ENCODE data around the gene MICALL2. TPM values are rescaled to one million over a fixed set of nuclear protein-coding genes. Genes with fewer than 3 reads are reported as not detected.

The MICALL2 gene
- total RNA-seq, 1 experiment from 2014 or later: 15.7 TPM

DNA sequence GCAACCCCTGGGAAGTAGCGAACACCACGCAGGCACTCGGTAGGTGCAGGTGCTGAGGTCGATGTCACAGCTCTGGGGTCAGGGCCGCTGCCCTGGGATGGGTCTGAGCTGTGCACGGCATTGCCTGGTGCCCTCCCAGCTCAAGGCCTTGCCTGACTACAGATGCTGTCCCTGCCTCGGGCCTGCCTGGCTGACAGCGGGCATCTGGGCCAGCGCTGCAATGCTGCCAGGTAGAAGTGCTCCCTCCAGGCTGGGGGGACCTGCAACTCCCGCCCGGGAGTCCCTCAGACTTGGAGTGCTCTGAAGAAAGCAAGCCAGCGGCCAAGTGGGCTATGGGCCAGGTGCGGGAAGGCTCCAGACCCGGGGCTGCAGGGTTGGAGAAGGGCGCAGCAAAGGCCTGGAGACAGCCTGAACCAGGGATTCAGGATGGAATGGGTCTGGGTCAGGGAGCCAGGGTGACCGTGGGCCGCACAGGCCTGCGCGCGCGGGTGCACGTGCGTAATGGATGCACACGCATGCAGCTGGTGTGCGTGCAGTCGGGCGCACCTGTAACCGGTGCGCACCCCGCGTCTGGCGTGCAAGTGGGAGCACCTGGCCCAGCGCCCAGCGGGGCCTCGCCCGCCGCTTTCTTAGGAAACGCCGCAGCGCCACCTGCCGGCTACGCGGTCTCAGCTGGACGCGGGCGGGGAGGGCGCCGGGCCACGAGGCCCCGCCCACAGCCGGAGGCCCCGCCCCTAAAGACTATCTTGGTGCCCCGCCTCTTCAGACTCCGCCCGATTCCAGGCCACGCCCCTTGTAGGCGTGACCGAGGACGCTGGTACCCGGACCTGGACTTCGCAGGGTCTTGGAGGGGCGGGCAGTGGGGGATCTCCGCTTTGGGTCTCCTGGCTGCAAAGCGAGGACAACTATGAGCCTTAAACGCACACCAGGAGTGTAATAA, 46.7 kb downstream of the MICALL2 start:
- no peaks in the 10 kb centered on the region for H3K9me3 Mint-ChIP-seq
- POLR2A ChIA-PET: no interaction called here
- TF ChIP-seq ZNF263 (CRISPR knock-in tag; IDR thresholded peaks at IDR 0.05; ENCODE audit: low read depth): 0 out of 2 replicates have a peak, but pooled peaks have one; percentile 49
- no peak for TF ChIP-seq IRF2 (CRISPR knock-in tag; IDR thresholded peaks at IDR 0.05; ENCODE audit: borderline replicate concordance, low read depth)
- TF ChIP-seq KAT7 (CRISPR knock-in tag; IDR thresholded peaks at IDR 0.05; ENCODE audit: borderline replicate concordance): 0 out of 2 replicates have a peak, but pooled peaks have one; percentile 17
- TF ChIP-seq RORB (CRISPR knock-in tag; IDR thresholded peaks at IDR 0.05): no peak
- 0 out of 2 replicates have a peak, but pooled peaks have one; percentile 39 for TF ChIP-seq ESRRA (CRISPR knock-in tag; IDR thresholded peaks at IDR 0.05; ENCODE audit: borderline replicate concordance)
- no peak for TF ChIP-seq EMX1 (CRISPR knock-in tag; IDR thresholded peaks at IDR 0.05)
- TF ChIP-seq NR1H2 (CRISPR knock-in tag; IDR thresholded peaks at IDR 0.05): no peak
- peak; percentile 52; the same call in 1 of the 2 replicates for TF ChIP-seq ETV6 (CRISPR knock-in tag; IDR thresholded peaks at IDR 0.05)
- TF ChIP-seq GRHL2 (CRISPR knock-in tag; IDR thresholded peaks at IDR 0.05; ENCODE audit: insufficient replicate concordance, severe bottlenecking): no peak
- TF ChIP-seq, protein P1, sequence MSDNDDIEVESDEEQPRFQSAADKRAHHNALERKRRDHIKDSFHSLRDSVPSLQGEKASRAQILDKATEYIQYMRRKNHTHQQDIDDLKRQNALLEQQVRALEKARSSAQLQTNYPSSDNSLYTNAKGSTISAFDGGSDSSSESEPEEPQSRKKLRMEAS (CRISPR knock-in tag; IDR thresholded peaks at IDR 0.05): peak; percentile 43; the same call in 1 of the 2 replicates
- TF ChIP-seq, protein P2, sequence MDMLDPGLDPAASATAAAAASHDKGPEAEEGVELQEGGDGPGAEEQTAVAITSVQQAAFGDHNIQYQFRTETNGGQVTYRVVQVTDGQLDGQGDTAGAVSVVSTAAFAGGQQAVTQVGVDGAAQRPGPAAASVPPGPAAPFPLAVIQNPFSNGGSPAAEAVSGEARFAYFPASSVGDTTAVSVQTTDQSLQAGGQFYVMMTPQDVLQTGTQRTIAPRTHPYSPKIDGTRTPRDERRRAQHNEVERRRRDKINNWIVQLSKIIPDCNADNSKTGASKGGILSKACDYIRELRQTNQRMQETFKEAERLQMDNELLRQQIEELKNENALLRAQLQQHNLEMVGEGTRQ (CRISPR knock-in tag; IDR thresholded peaks at IDR 0.05): peak; percentile 48
- no peak for TF ChIP-seq FOXK1 (CRISPR knock-in tag; IDR thresholded peaks at IDR 0.05)
- peak; percentile 91 for TF ChIP-seq SP1 (CRISPR knock-in tag; conservative IDR thresholded peaks at IDR 0.05)
- TF ChIP-seq, protein P3, sequence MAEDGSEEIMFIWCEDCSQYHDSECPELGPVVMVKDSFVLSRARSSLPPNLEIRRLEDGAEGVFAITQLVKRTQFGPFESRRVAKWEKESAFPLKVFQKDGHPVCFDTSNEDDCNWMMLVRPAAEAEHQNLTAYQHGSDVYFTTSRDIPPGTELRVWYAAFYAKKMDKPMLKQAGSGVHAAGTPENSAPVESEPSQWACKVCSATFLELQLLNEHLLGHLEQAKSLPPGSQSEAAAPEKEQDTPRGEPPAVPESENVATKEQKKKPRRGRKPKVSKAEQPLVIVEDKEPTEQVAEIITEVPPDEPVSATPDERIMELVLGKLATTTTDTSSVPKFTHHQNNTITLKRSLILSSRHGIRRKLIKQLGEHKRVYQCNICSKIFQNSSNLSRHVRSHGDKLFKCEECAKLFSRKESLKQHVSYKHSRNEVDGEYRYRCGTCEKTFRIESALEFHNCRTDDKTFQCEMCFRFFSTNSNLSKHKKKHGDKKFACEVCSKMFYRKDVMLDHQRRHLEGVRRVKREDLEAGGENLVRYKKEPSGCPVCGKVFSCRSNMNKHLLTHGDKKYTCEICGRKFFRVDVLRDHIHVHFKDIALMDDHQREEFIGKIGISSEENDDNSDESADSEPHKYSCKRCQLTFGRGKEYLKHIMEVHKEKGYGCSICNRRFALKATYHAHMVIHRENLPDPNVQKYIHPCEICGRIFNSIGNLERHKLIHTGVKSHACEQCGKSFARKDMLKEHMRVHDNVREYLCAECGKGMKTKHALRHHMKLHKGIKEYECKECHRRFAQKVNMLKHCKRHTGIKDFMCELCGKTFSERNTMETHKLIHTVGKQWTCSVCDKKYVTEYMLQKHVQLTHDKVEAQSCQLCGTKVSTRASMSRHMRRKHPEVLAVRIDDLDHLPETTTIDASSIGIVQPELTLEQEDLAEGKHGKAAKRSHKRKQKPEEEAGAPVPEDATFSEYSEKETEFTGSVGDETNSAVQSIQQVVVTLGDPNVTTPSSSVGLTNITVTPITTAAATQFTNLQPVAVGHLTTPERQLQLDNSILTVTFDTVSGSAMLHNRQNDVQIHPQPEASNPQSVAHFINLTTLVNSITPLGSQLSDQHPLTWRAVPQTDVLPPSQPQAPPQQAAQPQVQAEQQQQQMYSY (CRISPR knock-in tag; IDR thresholded peaks at IDR 0.05): peak; percentile 93
- TF ChIP-seq TCF7 (CRISPR knock-in tag; IDR thresholded peaks at IDR 0.05; ENCODE audit: low read depth): no peak
- TF ChIP-seq, protein P4, sequence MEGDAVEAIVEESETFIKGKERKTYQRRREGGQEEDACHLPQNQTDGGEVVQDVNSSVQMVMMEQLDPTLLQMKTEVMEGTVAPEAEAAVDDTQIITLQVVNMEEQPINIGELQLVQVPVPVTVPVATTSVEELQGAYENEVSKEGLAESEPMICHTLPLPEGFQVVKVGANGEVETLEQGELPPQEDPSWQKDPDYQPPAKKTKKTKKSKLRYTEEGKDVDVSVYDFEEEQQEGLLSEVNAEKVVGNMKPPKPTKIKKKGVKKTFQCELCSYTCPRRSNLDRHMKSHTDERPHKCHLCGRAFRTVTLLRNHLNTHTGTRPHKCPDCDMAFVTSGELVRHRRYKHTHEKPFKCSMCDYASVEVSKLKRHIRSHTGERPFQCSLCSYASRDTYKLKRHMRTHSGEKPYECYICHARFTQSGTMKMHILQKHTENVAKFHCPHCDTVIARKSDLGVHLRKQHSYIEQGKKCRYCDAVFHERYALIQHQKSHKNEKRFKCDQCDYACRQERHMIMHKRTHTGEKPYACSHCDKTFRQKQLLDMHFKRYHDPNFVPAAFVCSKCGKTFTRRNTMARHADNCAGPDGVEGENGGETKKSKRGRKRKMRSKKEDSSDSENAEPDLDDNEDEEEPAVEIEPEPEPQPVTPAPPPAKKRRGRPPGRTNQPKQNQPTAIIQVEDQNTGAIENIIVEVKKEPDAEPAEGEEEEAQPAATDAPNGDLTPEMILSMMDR (IDR thresholded peaks at IDR 0.05): peak; percentile 85; the same call in 1 of the 2 replicates
- H3K4me3 Mint-ChIP-seq: peak overlapping the region; percentile 55
- DNase-seq (ENCODE audit: low spot score) (peak; percentile 95), ATAC-seq (peak; percentile 95)
- H3K27ac Mint-ChIP-seq: no peak overlapping the region
- CTCF ChIA-PET: interaction anchor here (0.6 to 2.7 kb wide), 19 partner anchors 9 to 236 kb away, joined by 3 to 15 read pairs (median 4); partner anchors contain the start of genes TMEM184A and UNCX
- no peaks in the 10 kb centered on the region for H3K36me3 Mint-ChIP-seq
- H3K4me1 Mint-ChIP-seq: peaks cover 6% of the 10 kb centered on the region; the same call in 1 of the 2 replicates
- H3K27me3 Mint-ChIP-seq (ENCODE audit: low read depth): peaks cover 21% of the 10 kb centered on the region

DNA sequence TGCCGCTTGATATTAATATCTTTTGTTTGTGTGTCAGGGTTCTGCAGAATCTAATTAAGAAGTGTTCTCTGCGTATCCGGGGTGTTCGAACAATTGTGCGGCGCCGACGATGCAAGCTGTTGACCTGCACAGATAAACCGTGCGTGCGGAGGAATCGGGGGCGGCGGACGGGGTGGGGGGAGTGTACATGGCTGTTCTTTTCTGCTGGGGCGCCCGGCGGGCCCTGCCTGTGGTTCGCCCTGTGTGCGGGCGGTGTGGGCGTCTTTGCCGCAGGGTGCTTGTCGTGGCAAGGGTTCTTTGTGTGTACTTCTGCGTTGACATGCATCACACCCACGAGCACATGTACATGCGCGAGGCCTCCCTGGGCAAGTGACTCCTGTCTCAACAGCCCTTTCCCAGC, 47.9 kb downstream of the MICALL2 start:
- H3K36me3 Mint-ChIP-seq: no peaks in the 10 kb centered on the region
- POLR2A ChIA-PET: no interaction called here
- no peak for ATAC-seq
- no peak for TF ChIP-seq ZNF121 (CRISPR knock-in tag; IDR thresholded peaks at IDR 0.05)
- no peak for TF ChIP-seq FOXJ3 (CRISPR knock-in tag; IDR thresholded peaks at IDR 0.05; ENCODE audit: borderline replicate concordance)
- no peak for TF ChIP-seq ETV6 (CRISPR knock-in tag; IDR thresholded peaks at IDR 0.05)
- no peak for TF ChIP-seq ZNF232 (CRISPR knock-in tag; IDR thresholded peaks at IDR 0.05)
- no peak for TF ChIP-seq JUN (CRISPR knock-in tag; IDR thresholded peaks at IDR 0.05)
- TF ChIP-seq, protein P1 (CRISPR knock-in tag; IDR thresholded peaks at IDR 0.05): no peak
- TF ChIP-seq, protein P5, sequence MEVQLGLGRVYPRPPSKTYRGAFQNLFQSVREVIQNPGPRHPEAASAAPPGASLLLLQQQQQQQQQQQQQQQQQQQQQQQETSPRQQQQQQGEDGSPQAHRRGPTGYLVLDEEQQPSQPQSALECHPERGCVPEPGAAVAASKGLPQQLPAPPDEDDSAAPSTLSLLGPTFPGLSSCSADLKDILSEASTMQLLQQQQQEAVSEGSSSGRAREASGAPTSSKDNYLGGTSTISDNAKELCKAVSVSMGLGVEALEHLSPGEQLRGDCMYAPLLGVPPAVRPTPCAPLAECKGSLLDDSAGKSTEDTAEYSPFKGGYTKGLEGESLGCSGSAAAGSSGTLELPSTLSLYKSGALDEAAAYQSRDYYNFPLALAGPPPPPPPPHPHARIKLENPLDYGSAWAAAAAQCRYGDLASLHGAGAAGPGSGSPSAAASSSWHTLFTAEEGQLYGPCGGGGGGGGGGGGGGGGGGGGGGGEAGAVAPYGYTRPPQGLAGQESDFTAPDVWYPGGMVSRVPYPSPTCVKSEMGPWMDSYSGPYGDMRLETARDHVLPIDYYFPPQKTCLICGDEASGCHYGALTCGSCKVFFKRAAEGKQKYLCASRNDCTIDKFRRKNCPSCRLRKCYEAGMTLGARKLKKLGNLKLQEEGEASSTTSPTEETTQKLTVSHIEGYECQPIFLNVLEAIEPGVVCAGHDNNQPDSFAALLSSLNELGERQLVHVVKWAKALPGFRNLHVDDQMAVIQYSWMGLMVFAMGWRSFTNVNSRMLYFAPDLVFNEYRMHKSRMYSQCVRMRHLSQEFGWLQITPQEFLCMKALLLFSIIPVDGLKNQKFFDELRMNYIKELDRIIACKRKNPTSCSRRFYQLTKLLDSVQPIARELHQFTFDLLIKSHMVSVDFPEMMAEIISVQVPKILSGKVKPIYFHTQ (CRISPR knock-in tag; IDR thresholded peaks at IDR 0.05): no peak
- TF ChIP-seq, protein P6, sequence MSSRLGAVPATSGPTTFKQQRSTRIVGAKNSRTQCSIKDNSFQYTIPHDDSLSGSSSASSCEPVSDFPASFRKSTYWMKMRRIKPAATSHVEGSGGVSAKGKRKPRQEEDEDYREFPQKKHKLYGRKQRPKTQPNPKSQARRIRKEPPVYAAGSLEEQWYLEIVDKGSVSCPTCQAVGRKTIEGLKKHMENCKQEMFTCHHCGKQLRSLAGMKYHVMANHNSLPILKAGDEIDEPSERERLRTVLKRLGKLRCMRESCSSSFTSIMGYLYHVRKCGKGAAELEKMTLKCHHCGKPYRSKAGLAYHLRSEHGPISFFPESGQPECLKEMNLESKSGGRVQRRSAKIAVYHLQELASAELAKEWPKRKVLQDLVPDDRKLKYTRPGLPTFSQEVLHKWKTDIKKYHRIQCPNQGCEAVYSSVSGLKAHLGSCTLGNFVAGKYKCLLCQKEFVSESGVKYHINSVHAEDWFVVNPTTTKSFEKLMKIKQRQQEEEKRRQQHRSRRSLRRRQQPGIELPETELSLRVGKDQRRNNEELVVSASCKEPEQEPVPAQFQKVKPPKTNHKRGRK (CRISPR knock-in tag; IDR thresholded peaks at IDR 0.05; ENCODE audit: borderline replicate concordance): no peak

More for the DNA sequence above, 47.9 kb downstream of the MICALL2 start:
- Mint-ChIP-seq H3K4me3 (no peak overlapping the region), H3K4me1 (peaks cover 2% of the 10 kb centered on the region; the same call in 1 of the 2 replicates), H3K9me3 (no peaks in the 10 kb centered on the region), H3K27ac (no peak overlapping the region), H3K27me3 (ENCODE audit: low read depth) (peaks cover 21% of the 10 kb centered on the region)
- CTCF ChIA-PET: interaction anchor here (1.0 to 2.7 kb wide), 6 partner anchors 10 to 188 kb away, joined by 3 to 14 read pairs (median 5); no protein-coding TSS in a partner anchor
- DNase-seq (ENCODE audit: low spot score): no peak
